ENCODE measurements around the gene AGRP.

Gene AGRP

DNA sequence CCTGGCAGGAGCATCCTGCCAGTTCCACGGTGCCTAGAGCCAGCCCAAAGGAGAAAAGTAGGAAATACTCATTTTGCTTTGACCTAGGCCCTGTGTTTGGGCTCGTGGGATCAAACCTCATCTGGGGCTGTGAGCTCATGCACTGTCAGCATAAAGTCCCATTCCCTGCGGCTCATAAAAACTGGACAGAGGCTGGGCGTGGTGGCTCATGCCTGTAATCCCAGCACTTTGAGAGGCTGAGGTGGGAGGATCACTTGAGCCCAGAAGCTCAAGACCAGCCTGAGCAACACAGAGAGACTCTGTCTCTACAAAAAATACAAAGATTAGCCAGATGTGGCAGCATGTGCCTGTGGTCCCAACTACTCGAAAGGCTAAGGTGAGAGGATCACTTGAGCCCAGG, 20.3 kb downstream of the AGRP start:
- DNase-seq (ENCODE audit: low spot score), result no peak

DNA sequence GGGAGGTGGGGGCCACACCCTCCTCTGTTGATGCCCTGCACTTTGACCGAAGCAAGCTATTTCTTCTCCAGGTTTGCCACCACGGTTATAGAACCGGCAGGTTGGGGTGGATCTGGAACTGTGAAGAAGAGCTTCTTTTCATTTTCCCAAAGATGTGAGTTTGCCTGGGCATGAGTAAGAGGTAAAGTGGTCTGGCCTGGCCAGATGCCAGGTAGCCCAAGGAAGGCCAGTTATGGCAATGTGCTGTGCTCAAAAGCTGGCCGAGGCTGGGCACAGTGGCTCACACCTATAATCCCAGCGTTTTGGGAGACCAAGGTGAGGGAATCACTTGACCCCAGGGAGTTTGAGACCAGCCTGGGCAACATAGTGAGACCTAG, 21.1 kb downstream of the AGRP start:
- no peak for DNase-seq (ENCODE audit: low spot score)

DNA sequence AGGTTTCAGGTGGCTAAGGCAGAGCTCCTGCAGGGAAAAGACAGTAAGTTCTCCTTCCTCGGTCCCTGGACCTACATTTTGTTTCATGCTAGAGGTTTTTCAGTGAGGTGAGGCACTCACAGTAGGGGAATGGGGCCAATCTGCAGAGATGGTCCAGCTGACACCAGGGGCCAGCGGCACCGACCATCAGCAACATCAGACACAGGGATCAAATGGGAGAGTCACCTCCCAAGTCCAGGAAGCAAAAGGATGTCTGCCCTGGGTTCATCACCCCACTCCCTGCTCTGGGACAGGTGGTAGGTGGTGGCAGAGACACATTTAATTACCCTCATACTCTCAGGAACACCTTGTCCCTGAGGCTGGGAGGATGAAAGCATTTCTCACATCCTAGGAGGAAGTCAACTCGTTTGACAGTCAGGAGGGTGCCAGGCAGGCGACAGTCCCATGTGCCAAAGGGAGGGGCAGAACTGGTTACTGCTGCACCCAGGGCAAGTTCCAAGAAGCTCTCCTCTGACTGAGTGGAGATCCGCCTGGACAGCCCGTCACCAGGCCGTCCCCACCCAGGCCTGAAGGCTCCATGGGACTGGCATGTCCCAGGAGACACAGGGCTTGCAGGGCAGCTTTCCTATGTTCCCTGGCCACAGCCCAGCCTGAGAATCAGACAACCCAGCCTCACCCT, 21.6 kb downstream of the AGRP start:
- DNase-seq (ENCODE audit: low spot score), result no peak

DNA sequence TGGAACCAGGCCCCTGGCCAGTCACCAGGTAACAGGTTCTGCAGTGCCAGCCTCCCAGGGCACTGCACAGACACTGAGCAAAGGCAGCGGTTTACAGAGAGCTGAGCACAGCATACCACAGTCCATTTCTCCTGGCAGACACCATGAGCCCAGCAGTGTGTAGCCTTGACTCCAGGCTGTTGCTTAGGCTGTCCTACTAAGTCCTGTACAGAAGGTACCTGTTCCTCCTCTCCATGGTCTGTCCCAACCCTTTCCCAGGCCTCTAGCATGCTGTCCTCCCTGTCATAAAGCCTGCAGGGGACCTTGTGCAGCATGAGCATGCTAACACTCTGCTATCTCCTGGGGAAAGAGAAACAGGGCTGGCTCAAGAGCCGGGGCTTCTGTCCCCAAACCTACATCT, 22.4 kb downstream of the AGRP start:
- DNase-seq (ENCODE audit: low spot score), result no peak

DNA sequence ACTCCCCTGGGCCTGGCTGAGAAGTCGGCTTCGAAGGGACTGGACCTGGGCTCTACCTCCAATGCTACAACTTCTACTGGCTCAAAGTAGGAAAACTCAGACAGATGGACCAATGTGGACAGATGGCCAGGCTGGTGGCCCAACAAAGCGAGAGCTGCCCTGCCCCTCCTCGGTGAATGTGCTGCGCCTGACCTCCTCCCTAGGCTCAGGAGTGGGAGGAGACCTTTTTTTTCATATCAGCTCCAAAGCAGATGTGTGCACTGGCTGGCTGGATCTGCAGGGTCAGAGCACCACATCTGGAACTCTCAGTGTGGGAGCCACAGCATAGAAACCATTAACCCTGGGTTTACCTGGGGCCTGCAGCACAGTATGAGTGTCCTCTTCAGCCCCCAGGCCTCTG, 23.2 kb downstream of the AGRP start:
- DNase-seq (ENCODE audit: low spot score), result no peak

DNA sequence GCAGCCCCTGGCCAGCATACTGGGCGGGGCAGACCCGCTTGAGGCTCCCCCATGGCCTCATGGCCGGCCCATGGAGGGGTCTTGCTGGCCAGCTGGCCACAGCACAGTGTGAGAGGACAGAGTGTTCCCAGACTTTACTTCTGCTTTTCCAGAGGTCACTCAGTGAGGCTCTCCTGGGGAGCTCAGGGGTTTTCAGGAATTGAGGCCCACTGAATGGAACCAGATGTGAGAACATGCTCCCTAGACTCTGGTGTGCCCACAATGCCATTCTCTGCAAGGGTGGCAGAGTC, 23.5 kb downstream of the AGRP start:
- no peak for DNase-seq (ENCODE audit: low spot score)

DNA sequence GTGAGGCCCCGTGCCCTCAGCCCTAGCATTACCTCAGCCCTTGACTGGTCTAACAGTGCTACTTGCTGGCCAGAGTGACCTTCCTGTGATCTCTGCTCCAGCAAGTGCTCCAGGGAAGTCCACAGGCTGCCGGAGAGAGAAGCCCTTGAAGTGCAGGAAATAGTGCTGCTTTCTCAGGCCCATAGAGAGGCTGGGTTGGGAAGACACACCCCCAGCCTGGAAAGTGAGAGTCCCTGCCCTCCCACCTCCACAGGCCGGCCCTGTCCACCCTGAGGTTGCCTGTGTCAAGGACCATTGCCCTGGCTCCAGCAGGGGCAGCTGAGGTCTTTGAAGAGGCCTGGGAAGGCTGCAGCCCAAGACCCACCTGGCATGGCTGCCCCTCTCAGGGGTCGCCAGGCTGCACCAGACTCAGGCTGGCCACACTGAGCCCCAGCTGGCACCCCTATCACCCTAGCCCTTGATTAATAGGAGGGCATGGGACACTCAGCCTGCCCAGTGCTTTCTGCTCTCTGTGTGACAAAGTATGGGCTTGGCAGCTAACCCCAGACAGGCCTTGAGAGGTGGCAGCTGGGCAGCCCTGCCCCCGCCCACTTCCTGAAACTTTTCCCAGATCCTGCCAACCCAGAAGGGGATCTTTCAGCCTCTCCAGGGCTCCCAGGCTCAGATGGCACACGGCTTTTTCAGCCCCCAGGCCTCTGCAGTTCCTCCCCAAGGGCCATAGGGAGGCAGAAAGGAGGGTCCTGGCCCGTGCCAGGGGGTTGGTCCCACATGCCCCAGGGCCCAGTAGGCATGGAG, 24.1 kb downstream of the AGRP start:
- no peak for DNase-seq (ENCODE audit: low spot score)

DNA sequence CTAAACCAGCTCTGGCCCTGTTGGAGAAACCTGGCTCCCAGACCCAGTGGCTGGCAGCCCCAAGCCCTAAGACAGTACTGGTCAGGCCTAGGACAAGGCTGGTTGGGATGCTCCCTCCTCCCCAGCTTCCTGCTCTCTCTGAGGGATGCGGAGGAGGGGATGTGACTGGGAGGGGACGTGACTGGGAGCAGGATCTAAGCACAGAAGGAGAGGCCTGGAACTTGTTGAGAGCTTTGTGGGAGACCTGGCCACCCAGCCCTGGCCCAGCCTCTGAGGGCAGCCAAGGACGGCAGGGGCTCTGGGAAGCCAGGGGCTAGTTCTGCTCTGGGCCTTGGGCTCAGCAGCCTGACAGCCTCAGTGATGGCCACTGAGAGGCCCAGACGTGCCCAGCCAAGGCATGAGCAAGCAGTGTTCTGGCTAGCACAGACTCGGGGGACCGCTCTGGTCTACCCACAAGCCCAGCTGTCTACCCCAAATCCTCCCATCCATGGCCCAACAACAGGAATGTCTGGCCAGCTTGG, 25.2 kb downstream of the AGRP start:
- DNase-seq (ENCODE audit: low spot score), result no peak

DNA sequence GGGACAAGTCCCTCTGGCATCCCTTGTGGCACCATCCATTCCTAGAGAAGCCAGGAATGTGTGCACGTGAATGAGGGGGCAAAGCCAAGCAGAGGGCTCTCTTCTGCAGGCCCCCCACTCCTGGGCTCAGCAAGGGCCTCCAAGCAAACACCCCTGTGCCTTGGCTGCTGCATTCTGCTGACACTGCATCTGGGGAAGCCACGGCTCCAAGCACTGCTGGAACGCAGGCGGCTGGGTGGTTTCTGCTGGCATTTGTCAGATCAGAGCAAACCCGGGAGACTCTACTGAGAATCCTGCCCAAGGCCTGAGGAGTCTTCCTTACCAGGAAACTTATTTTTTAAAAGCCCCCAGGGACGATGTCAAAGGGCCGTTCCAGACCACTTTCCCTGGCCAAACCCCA, 25.7 kb downstream of the AGRP start:
- DNase-seq (ENCODE audit: low spot score), result no peak

DNA sequence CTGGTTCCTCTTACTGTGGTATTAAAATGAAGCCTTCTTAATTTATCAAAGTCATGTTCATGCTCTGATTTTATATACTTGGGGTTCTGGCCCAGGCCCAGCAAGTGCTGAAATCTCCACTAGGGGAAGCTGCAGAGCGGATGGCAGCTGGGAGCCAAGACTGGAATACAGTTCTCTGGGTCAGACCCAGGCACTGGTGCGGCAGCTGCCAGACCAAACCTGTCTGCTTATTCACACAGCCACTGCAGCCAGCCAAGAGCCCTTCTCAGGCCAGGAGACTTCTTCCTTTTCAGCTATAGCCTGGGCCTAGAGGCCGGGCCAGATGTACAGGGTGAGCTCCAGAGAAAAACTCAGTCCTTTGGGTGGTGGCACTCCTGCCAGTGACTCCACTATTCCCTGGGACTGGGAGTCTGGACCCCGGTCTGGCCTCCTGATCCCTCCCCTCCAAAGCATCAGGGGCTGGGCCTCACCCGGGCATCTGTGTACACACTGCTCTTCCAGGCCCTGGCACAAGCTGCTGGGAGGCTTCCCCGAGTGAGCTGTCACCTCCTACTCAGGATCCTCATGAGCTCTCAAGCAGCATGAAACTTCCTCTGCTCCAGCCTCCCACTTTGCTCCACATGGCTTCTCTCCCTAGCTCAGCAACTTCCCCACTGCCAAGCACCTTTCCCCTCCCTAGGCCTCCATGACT, 26.8 kb downstream of the AGRP start:
- DNase-seq (ENCODE audit: low spot score), result no peak

DNA sequence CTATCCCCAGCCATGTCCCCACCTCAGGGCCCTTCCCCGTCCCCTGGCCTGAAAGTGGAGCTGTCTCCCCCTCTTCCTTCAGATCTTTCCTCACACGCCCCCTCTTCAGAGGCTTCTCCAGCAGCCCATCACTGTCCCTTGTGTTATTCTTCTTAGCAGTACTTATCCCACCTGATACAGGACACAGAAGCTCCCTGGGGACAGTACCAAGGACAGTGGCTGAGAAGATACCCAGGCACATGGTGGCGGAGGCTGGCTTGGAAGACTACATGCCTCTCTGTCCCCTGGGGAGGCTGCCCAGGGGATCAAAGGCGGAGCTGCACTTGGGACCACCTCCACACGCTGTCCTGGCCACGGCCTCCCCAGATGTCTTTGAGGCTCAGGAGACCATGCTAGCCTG, 28.5 kb downstream of the AGRP start:
- DNase-seq (ENCODE audit: low spot score), result no peak

DNA sequence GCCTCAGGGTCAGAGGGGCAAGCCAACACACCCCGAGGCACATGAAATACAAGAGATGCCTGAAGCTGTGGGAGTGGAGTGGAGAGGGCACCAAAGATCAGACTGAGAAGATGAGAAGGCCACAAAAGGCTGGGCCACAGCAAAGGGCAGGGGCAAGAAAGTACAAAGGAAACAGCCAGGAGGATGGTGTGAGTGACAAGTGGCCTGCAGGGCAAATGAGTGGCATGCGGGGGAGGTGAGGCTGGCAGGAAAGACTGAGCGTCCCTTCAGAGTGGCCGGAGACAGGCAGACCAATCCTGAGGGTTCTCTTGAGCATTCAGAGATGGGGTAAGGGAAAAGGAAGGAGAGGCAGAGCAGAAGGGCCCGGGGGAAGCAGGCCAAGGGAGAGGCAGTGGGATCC, 29.2 kb downstream of the AGRP start:
- no peak for DNase-seq (ENCODE audit: low spot score)

DNA sequence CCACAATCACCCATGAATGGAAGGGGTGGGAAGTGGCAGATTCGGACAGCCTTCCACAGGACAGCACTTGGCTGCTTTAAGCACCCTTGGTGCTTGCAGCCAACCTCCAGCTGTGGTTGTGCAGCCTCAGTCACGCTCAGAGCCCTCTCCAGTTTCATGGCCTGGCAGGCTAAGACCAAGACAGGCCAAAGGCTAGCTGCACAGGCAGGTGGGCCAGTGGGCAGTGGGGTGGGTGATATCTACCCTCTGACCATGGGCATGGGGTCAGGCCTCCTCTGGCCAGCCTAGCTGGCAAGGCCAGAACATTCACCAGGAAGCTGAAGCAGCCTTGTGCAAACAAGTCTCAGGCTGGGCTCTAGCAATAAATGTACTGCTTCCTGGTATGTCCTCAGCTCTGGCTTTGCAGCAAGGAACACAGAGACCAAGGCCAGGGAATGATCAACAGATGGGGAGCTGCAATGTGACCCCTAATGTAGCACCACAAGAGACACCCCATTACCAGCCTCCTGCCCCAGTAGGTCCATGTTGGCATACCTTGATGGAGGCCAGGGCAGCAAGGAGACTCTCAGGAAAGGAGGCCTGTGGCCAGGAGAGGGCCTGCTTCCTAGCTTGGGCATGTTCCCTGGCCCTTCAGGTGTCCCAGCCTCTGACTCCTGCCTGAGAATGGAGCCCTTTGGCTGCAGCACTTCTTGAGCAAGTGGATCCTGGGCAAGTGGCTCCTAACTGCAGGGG, 31.5 kb downstream of the AGRP start:
- no peak for DNase-seq (ENCODE audit: low spot score)

DNA sequence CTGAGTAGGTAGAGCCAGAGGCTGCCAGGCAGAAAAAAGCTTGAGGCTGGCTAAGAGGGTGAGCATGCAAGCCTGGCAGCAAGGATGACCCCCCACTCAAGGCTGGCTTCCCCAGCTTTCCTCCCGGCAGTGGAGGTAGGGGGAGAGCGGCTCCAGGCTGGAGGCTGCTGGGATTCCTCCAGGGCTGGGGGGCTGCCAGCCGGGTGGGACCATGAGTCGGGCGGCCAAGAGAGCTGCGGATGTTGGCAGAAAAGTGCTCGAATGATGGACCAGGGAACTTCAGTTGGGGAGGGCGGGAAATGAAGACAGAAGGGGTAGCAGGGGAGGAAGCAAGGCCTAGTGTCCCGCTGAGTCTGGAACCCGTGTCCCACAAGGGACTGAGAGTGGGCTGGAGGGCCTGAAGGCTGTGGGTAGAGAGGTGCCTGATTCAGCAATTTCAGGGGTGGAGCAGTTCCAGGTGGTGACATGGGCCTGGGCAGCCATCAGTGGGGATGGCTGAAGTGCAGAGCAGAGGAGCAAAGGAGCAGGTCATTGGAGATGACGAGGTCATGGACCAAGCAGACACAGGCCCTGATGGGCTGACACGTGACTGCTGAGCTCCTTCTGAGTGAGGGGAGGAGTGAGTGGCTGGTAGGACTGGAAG, 32.2 kb downstream of the AGRP start:
- DNase-seq (ENCODE audit: low spot score), result no peak

DNA sequence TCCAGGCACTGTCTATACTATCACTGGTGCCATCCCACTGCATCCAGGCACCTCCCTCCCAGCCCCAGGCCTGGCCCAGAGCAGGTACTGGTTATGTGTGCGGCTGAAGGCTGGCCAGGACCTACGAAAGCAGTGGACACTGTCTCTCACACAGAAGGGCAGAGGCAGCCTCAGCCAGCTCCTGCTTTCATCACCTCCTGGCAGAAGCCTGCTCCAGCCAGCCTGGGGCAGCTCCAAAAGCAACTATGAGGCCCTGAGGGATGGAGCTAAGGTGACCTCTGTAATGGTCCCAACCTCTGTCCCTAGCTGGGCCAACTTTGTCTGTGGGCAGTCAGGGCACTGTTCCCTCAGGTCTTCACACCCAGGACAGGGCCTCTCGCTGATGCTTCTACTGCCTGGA, 33.6 kb downstream of the AGRP start:
- no peak for DNase-seq (ENCODE audit: low spot score)

DNA sequence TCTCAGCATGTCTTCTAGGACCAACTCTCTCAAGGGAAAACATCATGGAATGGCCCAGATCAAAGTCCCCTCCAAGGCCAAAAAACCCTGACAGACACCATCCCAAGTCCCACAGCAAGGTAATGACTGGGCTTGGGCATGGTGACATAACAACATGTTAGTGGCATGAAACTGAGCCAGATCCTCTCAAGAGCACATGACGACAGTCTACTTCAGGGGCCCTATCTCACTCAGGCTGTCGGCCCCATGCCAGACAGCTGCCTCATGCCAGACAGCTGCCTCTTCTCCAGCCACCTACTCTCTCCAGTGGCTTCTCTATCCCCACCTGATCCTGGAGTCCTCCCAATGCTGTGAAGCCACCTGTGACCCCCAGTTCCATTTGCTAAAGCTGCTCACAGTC, 34.0 kb downstream of the AGRP start:
- DNase-seq (ENCODE audit: low spot score), result no peak

DNA sequence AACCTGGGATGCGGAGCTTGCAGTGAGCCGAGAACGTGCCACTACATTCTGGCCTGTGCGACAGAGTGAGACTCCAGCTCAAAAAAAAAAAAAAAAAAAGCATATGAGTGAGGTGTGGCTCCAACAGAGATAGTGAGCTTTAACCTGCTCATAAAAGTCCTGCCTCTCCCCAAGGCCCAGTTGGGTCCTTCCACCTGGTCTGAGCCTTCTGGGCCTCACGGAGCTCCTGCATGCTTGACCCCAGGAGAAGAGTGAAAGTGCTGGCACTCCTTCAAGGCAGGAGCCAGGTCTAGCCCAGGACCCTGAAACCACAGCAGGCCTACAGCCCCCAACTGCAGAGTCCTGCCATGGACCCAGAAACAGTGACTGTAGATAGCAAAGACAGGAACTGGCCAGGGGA, 34.8 kb downstream of the AGRP start:
- DNase-seq (ENCODE audit: low spot score), result no peak

DNA sequence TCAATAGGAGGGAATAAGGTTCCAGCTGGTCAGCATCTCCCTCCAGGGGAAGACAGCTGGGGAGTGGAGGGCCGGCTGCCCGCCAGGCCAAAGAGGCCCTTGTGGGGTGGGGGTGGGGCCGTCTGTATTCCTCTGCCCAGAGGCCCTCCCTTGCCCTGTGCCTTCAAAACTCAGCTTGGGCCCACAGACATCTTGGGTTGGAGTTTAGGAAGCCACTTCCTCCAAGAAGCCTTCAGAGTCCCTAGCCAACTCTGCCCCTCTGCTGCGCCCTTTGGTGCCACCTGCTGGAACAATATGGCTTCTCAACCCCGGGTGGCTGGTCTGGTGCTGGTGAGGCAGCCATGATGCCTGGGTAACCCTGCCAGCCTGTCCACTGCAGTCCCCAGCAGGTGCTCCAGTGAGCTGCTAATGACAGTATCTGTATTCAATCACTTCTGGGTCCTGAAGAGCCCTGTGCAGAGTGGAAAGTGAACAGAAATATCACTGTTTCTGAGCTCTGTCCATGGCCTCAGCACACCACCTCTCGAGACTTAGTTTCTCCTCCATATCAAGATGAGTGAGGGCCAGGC, 35.8 kb downstream of the AGRP start:
- peak; percentile 39 for DNase-seq (ENCODE audit: low spot score)

DNA sequence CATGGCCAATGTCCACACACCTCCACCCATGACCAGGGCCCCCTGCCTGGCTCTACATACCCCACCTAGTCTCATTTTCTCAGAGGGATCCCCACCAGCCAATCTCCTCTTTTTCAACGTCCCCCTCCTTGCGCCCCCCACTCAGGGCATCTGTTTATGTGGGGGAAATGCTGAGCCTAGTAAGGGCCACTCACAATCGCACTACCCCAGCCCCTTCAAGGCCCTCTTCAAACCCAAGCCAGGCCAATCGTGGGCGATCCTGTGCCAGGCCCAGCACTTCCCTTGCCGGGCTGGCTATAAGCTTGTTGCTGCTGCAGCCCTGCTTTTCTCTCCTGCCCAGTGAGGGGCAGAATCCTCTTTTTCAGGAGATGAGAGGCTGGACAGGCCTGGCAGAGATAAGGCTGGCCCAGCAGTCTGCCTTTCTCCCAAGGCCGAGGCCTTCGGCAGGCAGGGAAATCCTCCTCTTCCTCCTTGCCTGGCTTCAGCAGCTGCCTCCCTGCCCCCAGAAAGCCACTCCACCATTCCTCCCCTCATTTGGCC, 36.3 kb downstream of the AGRP start:
- DNase-seq (ENCODE audit: low spot score), result no peak

DNA sequence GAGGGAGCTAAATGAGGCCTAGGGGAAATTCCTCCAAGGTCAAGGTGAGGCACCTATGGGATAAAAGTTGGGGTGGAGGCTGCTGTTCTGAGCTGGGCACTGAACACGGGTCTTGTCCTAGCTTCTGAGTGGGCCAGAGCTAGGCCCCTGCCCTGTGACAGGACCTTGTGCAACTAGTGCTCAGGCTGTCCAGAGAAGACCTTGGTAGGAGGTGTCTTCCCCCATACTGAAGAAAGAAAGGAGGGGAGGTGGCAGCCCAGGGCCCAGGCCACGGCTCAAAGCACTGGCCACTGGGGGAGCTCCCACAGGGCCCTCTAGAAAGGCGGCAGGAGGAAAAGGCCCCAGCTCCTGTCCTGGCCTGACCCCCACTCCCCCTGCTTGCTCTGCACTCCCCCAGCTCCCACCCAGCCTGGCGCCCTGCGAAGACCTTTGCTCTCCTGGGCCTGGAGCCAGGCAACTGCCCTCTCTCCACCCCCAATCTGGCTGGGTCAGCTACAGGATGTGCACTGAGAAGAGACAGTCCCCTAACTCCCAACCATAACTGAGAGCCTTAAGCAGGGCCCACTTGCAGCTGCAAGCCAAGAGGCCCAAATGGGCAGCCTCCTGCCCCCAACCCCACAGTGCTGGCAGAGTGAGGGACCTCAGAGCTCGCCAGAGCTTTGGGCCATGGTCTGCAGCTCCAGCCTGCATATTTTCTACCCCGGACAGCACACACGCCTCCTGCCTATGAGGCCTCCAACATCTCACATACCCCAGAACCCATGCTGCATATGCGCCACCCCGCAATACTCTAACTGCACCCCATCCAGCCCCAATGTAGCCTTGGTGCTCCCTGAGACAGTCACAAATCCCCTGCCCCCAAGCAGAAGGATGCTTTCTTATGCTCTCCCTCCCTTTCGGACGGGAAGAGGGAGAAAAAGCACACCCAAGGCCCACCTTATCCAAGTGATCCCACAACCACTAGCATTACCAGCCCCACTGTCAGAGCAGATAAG, 37.1 kb downstream of the AGRP start:
- DNase-seq (ENCODE audit: low spot score), result no peak
